Thyroid gland (tissue), 4 donors: ENCODE results near the gene CPXM2.

Experiments
- CTCF ChIP-seq, 6 experiments: fragments of 200-600 bp in 3 of 6; fragments of 450-650 bp in 3 of 6; sonication (generic) in 3 of 6; IDR thresholded peaks; one replicate each; pipeline ENCODE4 v1.5.1; 2016 to 2019; ENCODE audit warnings: antibody characterized with exemption in 6 of 6, mild to moderate bottlenecking in 2 of 6, inconsistent platforms in 1 of 6, moderate library complexity in 1 of 6
- POLR2A ChIP-seq, 2 donors: fragments of 450-650 bp; IDR thresholded peaks; one replicate each; pipeline ENCODE4 v1.6.1; 2017; ENCODE audit warnings: antibody characterized with exemption in 2 of 2, mild to moderate bottlenecking in 2 of 2, moderate library complexity in 1 of 2

GRCh38 chr10:123784216-123784615, 107.4 kb downstream of the CPXM2 start:
- TF ChIP-seq CTCF (IDR thresholded peaks at IDR 0.05) (no peak), POLR2A (IDR thresholded peaks at IDR 0.05) (no peak)
